ENCODE data around the gene EYS. TPM values are rescaled to one million over a fixed set of nuclear protein-coding genes. Genes with fewer than 3 reads are reported as not detected.
A peak's percentile ranks its signal among the peaks of the same experiment; 100 is the strongest.
"Not testable (repeated sequence)": the region's sequence is repeated elsewhere in the genome, so short reads cannot be mapped to it uniquely, and the experiment has no call there.

EYS gene
- total RNA-seq, 2 donors from 2014 or later = 0.20 TPM; not detected in 1

- H3K4me1 Mint-ChIP-seq (ENCODE audit: low read depth in 2 of 2) = peaks cover 3 to 4% of the 10 kb centered on the region in 2 donors
- ATAC-seq (peak; percentile 60 to 70), DNase-seq (ENCODE audit: low spot score) (no peak)
Measured at GRCh38 chr6:63904650-63905248, 1802.3 kb downstream of the EYS start.

GRCh38 chr6:63899550-63899949 is 1807.5 kb downstream of the EYS start:
- Mint-ChIP-seq H3K4me3 (no peak overlapping the region), H3K4me1 (ENCODE audit: low read depth in 2 of 2) (no peaks in the 10 kb centered on the region), H3K36me3 (no peaks in the 10 kb centered on the region), H3K27ac (no peak overlapping the region), H3K9me3 (peaks cover 10% of the 10 kb centered on the region), H3K27me3 (no peaks in the 10 kb centered on the region)
- DNase-seq (ENCODE audit: low spot score) (no peak), ATAC-seq (no peak)

More at GRCh38 chr6:63904650-63905248, 1802.3 kb downstream of the EYS start:
- H3K9me3 Mint-ChIP-seq = peaks cover 6% of the 10 kb centered on the region
- no peaks in the 10 kb centered on the region for H3K27me3 Mint-ChIP-seq
- no peak overlapping the region for H3K4me3 Mint-ChIP-seq
- no peaks in the 10 kb centered on the region for H3K36me3 Mint-ChIP-seq
- H3K27ac Mint-ChIP-seq = no peak overlapping the region

GRCh38 chr6:63897952-63898351 is 1809.1 kb downstream of the EYS start:
- no peak for DNase-seq (ENCODE audit: low spot score)
- no peak for ATAC-seq
- H3K4me1 Mint-ChIP-seq (ENCODE audit: low read depth in 2 of 2) = no peaks in the 10 kb centered on the region
- no peak overlapping the region for H3K4me3 Mint-ChIP-seq
- H3K9me3 Mint-ChIP-seq = peaks cover 9% of the 10 kb centered on the region
- no peaks in the 10 kb centered on the region for H3K27me3 Mint-ChIP-seq
- no peaks in the 10 kb centered on the region for H3K36me3 Mint-ChIP-seq
- no peak overlapping the region for H3K27ac Mint-ChIP-seq

- peaks cover 5% of the 10 kb centered on the region for H3K9me3 Mint-ChIP-seq
Measured at GRCh38 chr6:63897459-63897858, 1809.6 kb downstream of the EYS start.

GRCh38 chr6:63888416-63888815 is 1818.6 kb downstream of the EYS start:
- ATAC-seq (no peak), DNase-seq (ENCODE audit: low spot score) (no peak)

More at GRCh38 chr6:63897459-63897858, 1809.6 kb downstream of the EYS start:
- Mint-ChIP-seq H3K27ac (no peak overlapping the region), H3K36me3 (no peaks in the 10 kb centered on the region), H3K27me3 (no peaks in the 10 kb centered on the region), H3K4me3 (no peak overlapping the region), H3K4me1 (ENCODE audit: low read depth in 2 of 2) (no peaks in the 10 kb centered on the region)
- no peak for ATAC-seq
- DNase-seq (ENCODE audit: low spot score) = no peak

GRCh38 chr6:63887804-63888203 is 1819.2 kb downstream of the EYS start:
- not testable (repeated sequence) for H3K4me3 Mint-ChIP-seq; H3K4me1 Mint-ChIP-seq (ENCODE audit: low read depth in 2 of 2); H3K27ac Mint-ChIP-seq; DNase-seq (ENCODE audit: low spot score); H3K36me3 Mint-ChIP-seq; ATAC-seq; H3K27me3 Mint-ChIP-seq
- H3K9me3 Mint-ChIP-seq = peaks cover 16% of the 10 kb centered on the region

More at GRCh38 chr6:63888416-63888815, 1818.6 kb downstream of the EYS start:
- H3K9me3 Mint-ChIP-seq = peaks cover 16% of the 10 kb centered on the region
- no peaks in the 10 kb centered on the region for H3K4me1 Mint-ChIP-seq (ENCODE audit: low read depth in 2 of 2)
- no peak overlapping the region for H3K4me3 Mint-ChIP-seq
- H3K27me3 Mint-ChIP-seq = no peaks in the 10 kb centered on the region
- H3K36me3 Mint-ChIP-seq = no peaks in the 10 kb centered on the region
- no peak overlapping the region for H3K27ac Mint-ChIP-seq

- Mint-ChIP-seq H3K36me3 (no peaks in the 10 kb centered on the region), H3K27me3 (no peaks in the 10 kb centered on the region), H3K4me3 (no peak overlapping the region), H3K9me3 (peaks cover 16% of the 10 kb centered on the region), H3K4me1 (ENCODE audit: low read depth in 2 of 2) (no peaks in the 10 kb centered on the region), H3K27ac (no peak overlapping the region)
- ATAC-seq (no peak), DNase-seq (ENCODE audit: low spot score) (no peak)
Measured at GRCh38 chr6:63887002-63887751, 1819.8 kb downstream of the EYS start.

- ATAC-seq (no peak), DNase-seq (ENCODE audit: low spot score) (no peak)
- no peaks in the 10 kb centered on the region for H3K4me1 Mint-ChIP-seq (ENCODE audit: low read depth in 2 of 2)
- no peak overlapping the region for H3K27ac Mint-ChIP-seq
- peaks cover 16% of the 10 kb centered on the region for H3K9me3 Mint-ChIP-seq
- no peaks in the 10 kb centered on the region for H3K27me3 Mint-ChIP-seq
- H3K4me3 Mint-ChIP-seq = no peak overlapping the region
- no peaks in the 10 kb centered on the region for H3K36me3 Mint-ChIP-seq
Measured at GRCh38 chr6:63886341-63886740, 1820.7 kb downstream of the EYS start.

- Mint-ChIP-seq H3K9me3 (no peaks in the 10 kb centered on the region), H3K27me3 (no peaks in the 10 kb centered on the region), H3K4me1 (ENCODE audit: low read depth in 2 of 2) (no peaks in the 10 kb centered on the region), H3K27ac (no peak overlapping the region), H3K36me3 (no peaks in the 10 kb centered on the region), H3K4me3 (no peak overlapping the region)
- ATAC-seq = no peak
- DNase-seq (ENCODE audit: low spot score) = no peak
Measured at GRCh38 chr6:63883597-63883996, 1823.4 kb downstream of the EYS start.

- H3K36me3 Mint-ChIP-seq = peaks cover 6% of the 10 kb centered on the region
- H3K9me3 Mint-ChIP-seq = peaks cover 6% of the 10 kb centered on the region
- DNase-seq (ENCODE audit: low spot score) (no peak), ATAC-seq (no peak)
- H3K27me3 Mint-ChIP-seq = no peaks in the 10 kb centered on the region
- H3K27ac Mint-ChIP-seq = no peak overlapping the region
- H3K4me3 Mint-ChIP-seq = no peak overlapping the region
- no peaks in the 10 kb centered on the region for H3K4me1 Mint-ChIP-seq (ENCODE audit: low read depth in 2 of 2)
Measured at GRCh38 chr6:63882208-63882607, 1824.8 kb downstream of the EYS start.

GRCh38 chr6:63881791-63882190 is 1825.2 kb downstream of the EYS start:
- no peak for ATAC-seq
- no peaks in the 10 kb centered on the region for H3K27me3 Mint-ChIP-seq
- no peak overlapping the region for H3K27ac Mint-ChIP-seq
- H3K9me3 Mint-ChIP-seq = peaks cover 7% of the 10 kb centered on the region
- H3K36me3 Mint-ChIP-seq = peaks cover 6% of the 10 kb centered on the region
- H3K4me1 Mint-ChIP-seq (ENCODE audit: low read depth in 2 of 2) = no peaks in the 10 kb centered on the region
- no peak overlapping the region for H3K4me3 Mint-ChIP-seq
- no peak for DNase-seq (ENCODE audit: low spot score)

- no peak overlapping the region for H3K4me3 Mint-ChIP-seq
- H3K4me1 Mint-ChIP-seq (ENCODE audit: low read depth in 2 of 2) = no peaks in the 10 kb centered on the region
- no peak for ATAC-seq
- no peak overlapping the region for H3K27ac Mint-ChIP-seq
- DNase-seq (ENCODE audit: low spot score) = no peak
- H3K27me3 Mint-ChIP-seq = no peaks in the 10 kb centered on the region
- H3K9me3 Mint-ChIP-seq = peaks cover 6% of the 10 kb centered on the region
- peaks cover 4% of the 10 kb centered on the region for H3K36me3 Mint-ChIP-seq
Measured at GRCh38 chr6:63872233-63872632, 1834.8 kb downstream of the EYS start.

- no peak overlapping the region for H3K4me3 Mint-ChIP-seq
- H3K27me3 Mint-ChIP-seq = no peaks in the 10 kb centered on the region
- no peaks in the 10 kb centered on the region for H3K36me3 Mint-ChIP-seq
- ATAC-seq (no peak), DNase-seq (ENCODE audit: low spot score) (no peak)
- no peaks in the 10 kb centered on the region for H3K4me1 Mint-ChIP-seq (ENCODE audit: low read depth in 2 of 2)
- H3K9me3 Mint-ChIP-seq = no peaks in the 10 kb centered on the region
- H3K27ac Mint-ChIP-seq = no peak overlapping the region
Measured at GRCh38 chr6:63868351-63868750, 1838.7 kb downstream of the EYS start.

GRCh38 chr6:63864671-63865318 is 1842.2 kb downstream of the EYS start:
- H3K27ac Mint-ChIP-seq = no peak overlapping the region
- no peaks in the 10 kb centered on the region for H3K9me3 Mint-ChIP-seq
- no peaks in the 10 kb centered on the region for H3K4me1 Mint-ChIP-seq (ENCODE audit: low read depth in 2 of 2)
- no peak overlapping the region for H3K4me3 Mint-ChIP-seq
- ATAC-seq (no peak), DNase-seq (ENCODE audit: low spot score) (no peak)
- H3K36me3 Mint-ChIP-seq = no peaks in the 10 kb centered on the region
- H3K27me3 Mint-ChIP-seq = no peaks in the 10 kb centered on the region
